K562 (cell line): ENCODE measurements around the gene TMEM53. TPM values are rescaled to one million over a fixed set of nuclear protein-coding genes. Genes with fewer than 3 reads are reported as not detected.

ENCODE experiments used
- ATAC-seq: fragments of 200-7000 bp; cut with Tn5 transposase; 3 replicates; pipeline ENCODE4 v1.9.1; 2020; ENCODE audit warnings: moderate library complexity
- BruUV-seq: library from RNA; stranded (reverse); fragments of 400-500 nt; replicated peaks from 2 replicates; lab custom pipeline; 2021; lab: Mats Ljungman, UMichigan
- CTCF ChIA-PET: fragments of 300-600 bp; formaldehyde crosslinking; extraction: SDS; loops from one replicate; lab custom pipeline; 2021; ENCODE audit warnings: low intra/inter-chr PET ratio; lab: Yijun Ruan, JAX
- POLR2A ChIA-PET: fragments of 300-600, 350-650 bp; sonication (Branson Sonifier 250); formaldehyde crosslinking; extraction: SDS; loops from one replicate; lab custom pipeline; 2021; ENCODE audit warnings: antibody characterized with exemption, inconsistent platforms; lab: Yijun Ruan, JAX
- DNase-seq, 4 experiments: peaks; one replicate each; pipeline versions ENCODE4 v3.0.0 to v3.0.0-alpha.2; 2011 to 2018; ENCODE audit warnings: low spot score in 3 of 4, mixed read lengths in 3 of 4; ENCODE audit errors: extremely low read depth in 1 of 4
- FAIRE-seq: peaks from 2 replicates; lab custom pipeline; 2011; peaks lifted over from hg19 to GRCh38; lab: Jason Lieb, UNC
- H2AFZ ChIP-seq: 2 replicates; pipeline ENCODE4 v1.6.0; 2011; ENCODE audit warnings: low read depth, low read length, control low read depth, inconsistent platforms
- H3K27ac ChIP-seq: fragments of 200-600 bp; 3 replicates; pipeline ENCODE4 v1.8.0; 2011; ENCODE audit warnings: low read depth, mild to moderate bottlenecking, control low read depth, inconsistent platforms, low read length, moderate library complexity, mixed read lengths; ENCODE audit errors: extremely low read depth
- H3K27me3 ChIP-seq, 2 experiments: fragments of 300-600 bp in 1 of 2; 2 replicates in 1 of 2; 3 replicates in 1 of 2; pipeline versions ENCODE4 v1.6.0 to v1.8.0; 2011; ENCODE audit warnings: inconsistent platforms in 2 of 2, low read length in 2 of 2, mild to moderate bottlenecking in 1 of 2, mixed read lengths in 1 of 2, moderate library complexity in 1 of 2; ENCODE audit not compliant: control insufficient read depth in 2 of 2, insufficient read depth in 2 of 2
- H3K36me3 ChIP-seq: fragments of 300-600 bp; 3 replicates; pipeline ENCODE4 v1.8.0; 2011; ENCODE audit warnings: mild to moderate bottlenecking, low read length, inconsistent platforms; ENCODE audit not compliant: control insufficient read depth, insufficient read depth
- H3K4me1 ChIP-seq, 2 experiments: fragments of 200-600 bp in 1 of 2; replicated peaks in 1 of 2; 2 replicates in 1 of 2; 3 replicates in 1 of 2; pipeline versions ENCODE4 v1.5.1 to v1.8.0; 2011; ENCODE audit warnings: inconsistent platforms in 2 of 2, low read length in 2 of 2, mild to moderate bottlenecking in 1 of 2, mixed read lengths in 1 of 2, moderate library complexity in 1 of 2; ENCODE audit not compliant: control insufficient read depth in 2 of 2, insufficient read depth in 2 of 2
- H3K4me2 ChIP-seq: 2 replicates; pipeline ENCODE4 v1.6.1; 2011; ENCODE audit warnings: low read length, control low read depth, inconsistent platforms, mixed read lengths; ENCODE audit not compliant: insufficient read depth
- H3K4me3 ChIP-seq: fragments of 200-600 bp; sonication (generic), shearing (Covaris generic); 2 replicates; pipeline ENCODE4 v1.5.1; 2016; ENCODE audit warnings: control low read depth, inconsistent platforms
- H3K79me2 ChIP-seq: fragments of 200-600 bp; 3 replicates; pipeline ENCODE4 v1.8.0; 2011; ENCODE audit warnings: low read length, inconsistent platforms; ENCODE audit not compliant: control insufficient read depth, insufficient read depth
- H3K9ac ChIP-seq, 2 experiments: 2 replicates each; pipeline versions ENCODE4 v1.6.0 to v1.6.1; 2011; ENCODE audit warnings: low read depth in 2 of 2, low read length in 2 of 2, control low read depth in 1 of 2, inconsistent platforms in 1 of 2, mild to moderate bottlenecking in 1 of 2, mixed read lengths in 1 of 2; ENCODE audit not compliant: insufficient read depth in 1 of 2
- H3K9me1 ChIP-seq: one replicate; pipeline ENCODE4 v1.6.0; 2011; ENCODE audit warnings: inconsistent platforms, mild to moderate bottlenecking, low read length, moderate library complexity; ENCODE audit not compliant: control insufficient read depth, insufficient read depth
- H3K9me3 ChIP-seq: replicated peaks from 2 replicates; pipeline ENCODE4 v1.5.1; 2011; ENCODE audit warnings: low read depth, low read length, inconsistent platforms; ENCODE audit not compliant: control insufficient read depth, insufficient read depth
- H4K20me1 ChIP-seq: replicated peaks from 2 replicates; pipeline ENCODE4 v1.6.1; 2011; ENCODE audit warnings: low read length, inconsistent platforms, mixed read lengths; ENCODE audit not compliant: control insufficient read depth, insufficient read depth
- CBX2 ChIP-seq: fragments of 200-600 bp; sonication (generic); IDR thresholded peaks from one replicate; pipeline ENCODE4 v1.6.1; 2012; ENCODE audit warnings: mild to moderate bottlenecking, low read length, inconsistent platforms; ENCODE audit not compliant: insufficient read depth, poor library complexity, severe bottlenecking
- E2F3 ChIP-seq: fragments of 250-450 bp; sonication (Bioruptor Pico); IDR thresholded peaks from 2 replicates; pipeline ENCODE4 v1.4.0; 2020; ENCODE audit warnings: mild to moderate bottlenecking
- ETV5 ChIP-seq: sonication (generic); formaldehyde crosslinking; IDR thresholded peaks from 2 replicates; pipeline ENCODE4 v1.4.0; 2020; ENCODE audit warnings: low read depth, mild to moderate bottlenecking, missing genetic modification reagents
- JUND ChIP-seq, 2 experiments: IDR thresholded peaks; 2 replicates in 1 of 2; 3 replicates in 1 of 2; pipeline ENCODE4 v1.6.1; 2011; ENCODE audit warnings: borderline replicate concordance in 2 of 2, low read depth in 2 of 2, low read length in 2 of 2, improper control_type of control experiment in 1 of 2, missing biosample characterization in 1 of 2, missing genetic modification characterization in 1 of 2, missing genetic modification reagents in 1 of 2
- MYNN ChIP-seq, 2 experiments: sonication (generic); formaldehyde crosslinking in 1 of 2; IDR thresholded peaks; 2 replicates each; pipeline versions ENCODE4 v1.5.0 to v1.6.1; 2016 to 2020; ENCODE audit warnings: antibody characterized with exemption in 1 of 2, missing genetic modification reagents in 1 of 2
- POLR2AphosphoS5 ChIP-seq: IDR thresholded peaks from 2 replicates; pipeline ENCODE4 v1.6.1; 2011; ENCODE audit warnings: mild to moderate bottlenecking, low read depth, low read length, moderate library complexity; ENCODE audit not compliant: control insufficient read depth, insufficient read depth
- PRMT5 ChIP-seq: sonication (generic); formaldehyde crosslinking; IDR thresholded peaks from 2 replicates; pipeline ENCODE4 v1.5.0; 2020; ENCODE audit warnings: missing genetic modification reagents
- RB1 ChIP-seq: fragments of 450-650 bp; IDR thresholded peaks from 2 replicates; pipeline ENCODE4 v1.6.1; 2017; ENCODE audit warnings: low read depth, mild to moderate bottlenecking
- RBM25 ChIP-seq: fragments of 200-400 bp; formaldehyde crosslinking; IDR thresholded peaks from 2 replicates; pipeline ENCODE4 v1.6.1; 2018; ENCODE audit warnings: low read length, low read depth, moderate library complexity; ENCODE audit not compliant: severe bottlenecking
- RBM39 ChIP-seq: fragments of 200-400 bp; formaldehyde crosslinking; optimal IDR thresholded peaks from 2 replicates; pipeline ENCODE3; 2018; ENCODE audit warnings: low read depth, low read length
- SPI1 ChIP-seq: IDR thresholded peaks from 2 replicates; pipeline ENCODE4 v1.6.1; 2011; ENCODE audit warnings: low read depth, low read length, control low read depth, borderline replicate concordance
- TARDBP ChIP-seq: fragments of 450-650 bp; IDR thresholded peaks from 2 replicates; pipeline ENCODE4 v1.6.1; 2016
- ZEB2 ChIP-seq: fragments of 450-650 bp; IDR thresholded peaks from 2 replicates; pipeline ENCODE4 v1.6.1; 2016
- ZFP1 ChIP-seq: fragments of 450-650 bp; formaldehyde crosslinking; IDR thresholded peaks from 2 replicates; pipeline ENCODE4 v1.4.0; 2020; ENCODE audit warnings: mild to moderate bottlenecking, mixed read lengths
- ZNF239 ChIP-seq: fragments of 250-450 bp; sonication (Bioruptor Pico); IDR thresholded peaks from 2 replicates; pipeline ENCODE4 v1.4.0; 2020; ENCODE audit warnings: mild to moderate bottlenecking
- ZNF263 ChIP-seq: sonication (generic); formaldehyde crosslinking; IDR thresholded peaks from 2 replicates; pipeline ENCODE4 v1.8.0; 2022; ENCODE audit warnings: mild to moderate bottlenecking, missing genetic modification reagents, borderline replicate concordance
- WGBS: fragments of 100-300 bp; shearing (Covaris generic); methylation state at CpG from one replicate; pipeline ENCODE4 v1.1.6; 2016; ENCODE audit warnings: low coverage, mixed read lengths; ENCODE audit not compliant: insufficient coverage; ENCODE audit errors: missing lambda C conversion rate; 5-methylcytosine and 5-hydroxymethylcytosine counted together
- in situ Hi-C: fragments of 300-500 bp; cut with MboI; formaldehyde crosslinking; loops from 4 replicates; pipeline ENCODE4 v1.15.0; 2018; ENCODE audit warnings: inconsistent platforms, mixed read lengths
- intact Hi-C: fragments of 100-400 bp; cut with micrococcal nuclease; formaldehyde crosslinking; loops from 2 replicates; pipeline ENCODE4 v1.14.2; 2022
- polyA plus RNA-seq, 8 experiments: library from polyadenylated mRNA; depleted of rRNA in 4 of 8; stranded (reverse) in 5 of 8; unstranded in 3 of 8; fragments of >200 nt; fragmentation: Nextera tagmentation in 2 of 8; fragmentation: Illumina TruSeq in 1 of 8; extraction: Ambion mirVana in 2 of 8; extraction: Trizol in 1 of 8; gene quantifications; 2 replicates each; pipeline versions ENCODE4 v1.2.1 to v1.2.3, GENCODE V29; 2011 to 2014; ENCODE audit warnings: inconsistent platforms in 1 of 8, missing spikeins in 1 of 8
- total RNA-seq, 7 experiments: library from RNA; depleted of rRNA in 6 of 7; stranded (reverse); fragments of >200 nt in 6 of 7; fragmentation: Illumina TruSeq in 2 of 7; extraction: Trizol in 2 of 7; gene quantifications; 2 replicates each; pipeline versions ENCODE4 v1.2.1 to v1.2.3, GENCODE V29; 2011 to 2021; ENCODE audit warnings: low replicate concordance in 1 of 7

Gene TMEM53
- total and polyA plus RNA-seq, 9 of the 15 experiments (the other 6 are each of a cell fraction or from before 2014, with no cell fraction given) = 0.23 to 3.7 (median 2.0) TPM

GRCh38 chr1:44688760-44689446, 14.6 kb upstream of the TMEM53 start:
- in situ Hi-C loops = no loop called here

GRCh38 chr1:44685881-44686280, 11.6 kb upstream of the TMEM53 start:
- no peak overlapping the region for H3K4me2 ChIP-seq
- H3K9me1 ChIP-seq = no peaks in the 10 kb centered on the region
- H3K4me3 ChIP-seq = no peak overlapping the region
- WGBS = 23% methylated on average over 8 of the region's 8 CpGs
- H3K36me3 ChIP-seq = no peaks in the 10 kb centered on the region
- no peak for FAIRE-seq
- in situ Hi-C loops = no loop called here
- H3K4me1 ChIP-seq = no peaks in the 10 kb centered on the region; a peak in 1 of 5 replicates
- no peak overlapping the region for H2AFZ ChIP-seq
- no TSS peak for BruUV-seq
- no peaks in the 10 kb centered on the region for H3K9me3 ChIP-seq
- H3K9ac ChIP-seq = no peak overlapping the region
- H3K27ac ChIP-seq = no peak overlapping the region
- CTCF ChIA-PET = no interaction called here
- no peak for DNase-seq
- ATAC-seq = no peak
- intact Hi-C loops = no loop called here
- peaks cover 39 to 51% of the 10 kb centered on the region in 2 experiments for H3K27me3 ChIP-seq
- POLR2A ChIA-PET = interaction anchor here (1.1 kb wide), 1 partner anchor 36 kb away, joined by 6 read pairs; no protein-coding TSS in a partner anchor
- no peaks in the 10 kb centered on the region for H3K79me2 ChIP-seq
- H4K20me1 ChIP-seq = no peaks in the 10 kb centered on the region
- TF ChIP-seq SPI1 (no peak), ZFP1 (CRISPR knock-in tag) (no peak), ZNF239 (CRISPR knock-in tag) (no peak), RBM25 (no peak), JUND (IDR thresholded peaks at IDR 0.05; ENCODE audit: borderline replicate concordance, low read depth, low read length) (no peak), JUND (tag; IDR thresholded peaks at IDR 0.05; ENCODE audit: borderline replicate concordance, low read depth, low read length) (no peak), PRMT5 (CRISPR knock-in tag) (no peak), ZEB2 (no peak), RBM39 (no peak), POLR2AphosphoS5 (no peak), ZNF263 (no peak), MYNN (IDR thresholded peaks at IDR 0.05) (no peak), MYNN (CRISPR knock-in tag; IDR thresholded peaks at IDR 0.05) (no peak), TARDBP (no peak), E2F3 (no peak), RB1 (no peak)

More at GRCh38 chr1:44688760-44689446, 14.6 kb upstream of the TMEM53 start:
- Histone ChIP-seq H3K4me1 (no peaks in the 10 kb centered on the region; a peak in 1 of 5 replicates), H3K9me3 (no peaks in the 10 kb centered on the region), H4K20me1 (no peaks in the 10 kb centered on the region), H3K9ac (no peak overlapping the region), H3K36me3 (no peaks in the 10 kb centered on the region), H3K79me2 (no peaks in the 10 kb centered on the region), H3K9me1 (no peaks in the 10 kb centered on the region), H3K27ac (no peak overlapping the region), H3K4me3 (no peak overlapping the region), H2AFZ (no peak overlapping the region), H3K27me3 (peaks cover 39% of the 10 kb centered on the region in 2 experiments), H3K4me2 (no peak overlapping the region)
- FAIRE-seq (no peak), ATAC-seq (no peak), DNase-seq (no peak)
- TF ChIP-seq CBX2 (peak; percentile 16), ETV5 (CRISPR knock-in tag) (no peak)
- ChIA-PET POLR2A (interaction anchor here (0.5 to 4.7 kb wide), 3 partner anchors 13 to 32 kb away, joined by 3 to 27 read pairs (median 4); no protein-coding TSS in a partner anchor), CTCF (no interaction called here)
- intact Hi-C loops = no loop called here
- WGBS = 4% methylated on average over 12 of the region's 12 CpGs
- BruUV-seq = no TSS peak
